Fibroblast of skin of back (primary cell): ENCODE data around the gene DRC1.

ENCODE experiments used
- DNase-seq: peaks from one replicate; pipeline ENCODE4 v3.0.0-alpha.2; 2013

DRC1 gene

DNA sequence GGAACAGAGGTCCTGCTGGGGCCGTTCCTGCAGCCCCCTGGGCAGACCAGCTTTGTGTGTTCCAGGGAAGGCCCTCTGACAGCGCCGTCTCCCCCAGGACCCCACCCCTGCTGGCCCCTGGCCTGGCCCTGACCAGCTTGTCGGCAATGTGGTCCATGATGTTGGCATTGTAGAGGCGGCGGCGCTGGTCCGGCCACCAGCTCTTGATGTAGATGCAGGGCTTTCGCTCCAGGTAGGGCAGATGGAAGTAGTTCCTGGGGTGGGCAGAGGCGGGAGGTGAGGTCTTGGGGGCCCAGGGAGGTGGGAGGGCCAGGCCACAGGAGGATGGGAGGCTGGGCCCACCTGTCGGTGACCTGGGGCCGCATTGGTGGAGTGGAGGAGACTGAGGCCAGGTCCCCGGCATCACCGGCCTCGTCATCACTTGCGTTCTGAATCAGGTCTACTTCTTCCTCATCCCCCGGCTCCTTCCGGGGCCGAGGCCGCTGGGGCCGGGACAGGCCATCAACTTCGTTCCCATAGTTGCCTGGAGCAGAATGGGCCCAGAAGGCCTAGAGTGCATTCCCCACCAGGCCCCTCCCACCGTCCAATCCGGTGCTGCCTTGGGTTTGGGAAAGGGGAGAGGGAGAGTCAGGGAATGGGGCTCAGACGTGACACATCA is 77.5 kb downstream of the DRC1 start:
- DNase-seq, result no peak

DNA sequence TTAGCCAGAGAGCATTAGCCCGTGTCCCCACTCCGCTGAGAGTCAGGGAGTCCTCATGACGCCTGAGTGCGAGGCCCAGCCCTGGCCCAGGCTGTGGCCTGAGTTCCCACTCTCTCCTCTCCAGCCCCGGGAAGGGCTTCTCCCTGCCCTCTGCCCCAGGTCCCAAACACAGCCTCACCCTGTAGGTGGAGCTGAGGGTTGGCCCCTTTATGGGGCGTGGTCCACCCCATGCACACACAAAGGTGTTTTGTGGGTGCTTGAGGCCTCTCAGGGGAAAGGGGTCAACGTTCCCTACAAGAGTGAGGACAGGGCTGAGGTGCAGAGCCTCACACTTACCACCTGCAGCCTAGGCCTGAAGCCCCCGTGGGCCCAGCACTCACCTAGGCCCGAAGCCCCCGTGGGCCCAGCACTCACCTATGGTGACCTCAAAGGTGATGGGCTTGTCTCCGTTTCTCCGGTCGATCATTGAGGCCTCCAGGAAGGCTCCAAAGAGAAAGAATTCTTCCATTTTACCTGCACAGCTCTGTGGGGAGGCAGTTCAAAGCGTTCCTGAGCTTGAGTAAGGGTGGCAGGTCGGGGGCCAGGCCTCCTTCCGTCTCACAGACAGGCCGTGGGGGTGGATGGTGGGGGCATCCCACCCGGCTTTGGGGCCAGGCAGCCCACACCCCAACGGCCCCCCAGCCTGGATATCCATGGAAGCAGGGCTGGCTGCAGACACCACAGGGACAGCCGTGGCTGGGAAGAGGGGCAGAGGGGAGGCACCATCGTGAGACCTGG is 78.3 kb downstream of the DRC1 start:
- no peak for DNase-seq

DNA sequence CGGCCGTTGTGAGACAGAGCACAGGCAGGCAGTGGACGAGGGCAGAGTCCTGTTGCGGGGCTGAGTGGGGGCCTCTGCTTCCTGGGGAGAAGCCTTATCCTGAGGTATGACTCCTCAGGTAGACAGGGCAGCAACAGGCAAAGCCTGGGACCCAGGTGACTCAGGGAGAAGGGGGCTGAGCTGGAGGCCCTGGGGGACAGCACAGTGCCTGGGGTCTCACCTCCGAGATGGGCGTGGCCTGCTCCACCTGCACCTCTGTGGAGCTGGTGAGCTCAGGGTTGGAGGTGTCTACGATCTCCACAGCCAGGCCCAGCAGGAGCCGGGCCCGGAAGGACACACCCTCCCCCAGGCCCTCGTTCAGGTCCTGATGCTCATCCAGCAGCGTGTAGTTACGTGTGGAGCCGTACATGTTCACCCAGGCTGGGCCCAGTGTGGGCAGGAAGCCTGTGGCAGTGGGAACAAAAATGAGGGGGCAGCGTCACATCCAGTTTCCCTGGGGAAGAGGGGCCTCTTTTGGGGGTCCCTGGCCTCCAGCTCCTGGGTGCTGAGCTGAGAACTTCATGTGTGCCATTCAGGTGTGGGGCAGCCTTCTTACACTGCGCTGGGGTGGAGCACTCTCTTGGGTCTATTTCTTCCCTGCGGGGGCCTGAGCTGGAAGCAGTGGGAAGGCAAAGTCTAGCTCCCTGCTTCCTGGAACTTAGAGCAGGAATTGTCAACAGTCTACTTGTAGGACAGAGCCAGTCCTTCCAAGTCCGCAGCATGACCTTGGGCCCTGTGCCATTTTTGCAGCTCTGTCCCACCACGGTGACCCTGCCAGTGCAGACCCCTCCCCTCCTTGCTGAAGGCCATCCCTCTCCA is 79.1 kb downstream of the DRC1 start:
- no peak for DNase-seq

GRCh38 chr2:26481706-26482105 is 80.0 kb downstream of the DRC1 start:
- no peak for DNase-seq

GRCh38 chr2:26482211-26483026 is 80.7 kb downstream of the DRC1 start:
- DNase-seq, result no peak

DNA sequence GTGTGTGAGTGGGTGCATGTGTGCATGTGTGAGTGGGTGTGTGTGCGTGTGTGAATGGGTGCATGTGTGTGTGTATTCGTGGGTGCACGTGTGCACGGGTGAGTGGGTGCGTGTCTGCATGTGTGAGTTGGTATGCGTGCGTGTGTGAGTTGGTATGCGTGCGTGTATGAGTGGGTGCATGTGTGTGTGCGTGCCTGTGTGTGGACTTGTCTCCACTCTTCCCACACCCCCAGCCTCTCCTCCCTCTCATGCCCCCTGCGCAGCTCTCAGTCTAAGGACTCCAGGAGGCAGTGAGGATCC is 81.3 kb downstream of the DRC1 start:
- no peak for DNase-seq

DNA sequence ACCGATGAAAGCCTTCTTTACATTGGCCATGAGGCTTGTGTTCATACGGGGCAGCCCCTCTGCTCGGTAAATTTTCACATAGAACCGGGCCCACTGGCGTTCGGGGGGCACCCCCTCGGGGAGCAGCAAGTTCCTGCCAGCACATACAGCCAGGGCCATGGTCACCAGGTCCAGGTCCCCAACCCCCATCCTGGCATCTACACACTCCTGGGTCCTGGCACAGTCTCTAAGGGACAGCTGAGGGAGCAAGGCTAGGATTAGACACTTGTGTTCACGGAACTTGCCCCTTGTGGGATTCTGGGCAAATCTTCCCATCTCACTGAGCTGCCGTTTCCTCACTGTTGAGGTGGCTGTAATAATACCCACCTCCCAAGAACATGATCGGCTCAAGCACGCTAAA is 81.8 kb downstream of the DRC1 start:
- DNase-seq, result no peak

DNA sequence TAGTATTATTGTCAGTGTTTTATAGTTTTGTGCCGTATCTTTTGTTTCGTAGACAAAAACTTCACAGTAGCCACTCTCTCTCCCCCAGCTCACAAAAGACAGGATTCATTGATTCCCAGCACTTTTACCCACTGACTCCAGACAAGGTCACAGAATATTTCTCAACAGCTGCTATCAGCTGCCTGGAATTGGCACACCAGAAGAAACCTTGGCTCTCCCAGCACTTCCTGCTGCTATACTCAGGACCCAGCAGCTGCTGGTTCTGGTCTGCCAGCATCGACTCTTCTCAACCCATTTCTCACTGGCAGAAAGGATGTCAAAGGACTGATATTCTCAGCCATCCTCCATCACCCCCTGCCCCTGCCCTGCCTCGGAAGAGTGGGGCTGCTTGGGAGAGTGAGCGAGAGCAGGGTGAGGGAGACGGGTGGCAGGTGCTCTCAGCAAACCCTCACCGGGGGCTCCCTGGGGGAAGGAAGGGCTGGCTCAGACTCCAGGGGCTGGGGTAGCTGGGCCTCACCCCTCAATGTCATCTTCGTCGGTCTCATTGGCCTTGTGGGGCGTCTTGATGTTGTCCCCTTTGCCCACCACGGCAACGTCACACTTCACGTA is 82.3 kb downstream of the DRC1 start:
- DNase-seq, result no peak

DNA sequence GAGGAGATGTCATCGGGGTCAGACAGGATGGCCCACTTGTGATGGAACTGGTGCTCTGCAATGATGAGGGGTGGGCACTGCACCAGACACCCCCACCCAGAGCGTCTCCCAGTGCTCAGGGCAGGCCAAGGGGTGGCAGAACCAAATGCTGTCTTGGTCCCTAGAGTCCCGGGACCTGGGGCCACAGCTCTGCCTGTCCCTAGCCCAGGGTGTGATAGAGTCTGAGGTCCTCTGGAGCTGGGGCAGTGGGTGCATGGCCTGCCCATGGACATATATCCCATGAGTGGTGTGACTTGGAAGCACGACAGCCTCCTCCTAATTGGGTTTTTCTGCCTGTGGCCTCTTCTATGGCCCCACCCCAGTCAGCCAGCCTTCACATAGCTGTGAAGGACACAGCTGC is 82.9 kb downstream of the DRC1 start:
- no peak for DNase-seq

DNA sequence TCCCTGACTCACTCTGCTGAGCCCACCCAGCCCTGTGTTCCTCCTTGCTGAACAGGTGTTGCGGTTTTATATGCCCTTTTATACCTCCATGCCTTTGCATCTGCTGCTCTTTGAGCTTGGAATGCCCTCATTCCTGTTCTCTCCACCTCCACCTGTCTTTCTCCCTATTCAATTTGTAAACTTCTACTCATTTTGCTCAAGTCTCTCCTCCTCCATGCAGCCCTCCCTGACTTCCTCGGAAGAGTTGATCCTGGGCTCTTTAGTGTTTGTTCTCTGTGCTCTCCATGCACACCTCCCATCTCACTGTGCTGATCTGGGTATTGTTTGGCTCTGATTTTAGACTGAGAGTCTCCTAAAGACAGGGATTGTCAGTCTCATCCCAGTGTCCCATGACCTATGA is 83.4 kb downstream of the DRC1 start:
- DNase-seq, result no peak

DNA sequence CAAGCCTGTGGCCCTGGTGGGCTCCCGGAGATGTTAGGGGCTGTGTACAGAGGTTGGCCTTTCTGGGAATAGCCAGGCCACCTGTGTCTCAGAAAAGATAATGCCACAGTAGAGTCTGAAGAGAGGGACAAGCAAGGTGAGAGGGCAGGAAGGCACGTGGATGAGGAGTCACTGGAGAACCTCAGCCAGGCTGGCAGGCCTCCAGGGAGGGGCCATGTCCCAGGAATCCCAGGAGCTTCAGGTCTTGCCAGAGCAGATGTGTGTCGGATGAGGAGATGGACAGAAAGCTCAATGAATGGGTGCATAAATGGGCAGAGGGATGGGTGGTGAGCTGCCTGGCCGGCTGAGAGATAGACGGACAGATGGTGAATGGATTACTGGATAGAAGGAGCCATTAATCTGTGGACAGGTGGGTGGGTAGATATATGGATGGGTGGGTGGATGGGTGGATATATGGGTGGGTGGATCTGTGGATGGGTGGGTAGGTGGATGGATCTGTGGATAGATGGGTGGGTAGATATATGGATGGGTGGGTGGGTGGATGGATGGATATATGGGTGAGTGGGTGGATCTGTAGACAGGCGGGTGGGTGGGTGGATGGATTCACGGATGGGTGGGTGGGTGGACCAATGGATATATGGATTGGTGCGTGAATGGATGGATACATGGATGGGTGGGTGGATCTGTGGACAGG is 84.2 kb downstream of the DRC1 start:
- DNase-seq, result no peak

DNA sequence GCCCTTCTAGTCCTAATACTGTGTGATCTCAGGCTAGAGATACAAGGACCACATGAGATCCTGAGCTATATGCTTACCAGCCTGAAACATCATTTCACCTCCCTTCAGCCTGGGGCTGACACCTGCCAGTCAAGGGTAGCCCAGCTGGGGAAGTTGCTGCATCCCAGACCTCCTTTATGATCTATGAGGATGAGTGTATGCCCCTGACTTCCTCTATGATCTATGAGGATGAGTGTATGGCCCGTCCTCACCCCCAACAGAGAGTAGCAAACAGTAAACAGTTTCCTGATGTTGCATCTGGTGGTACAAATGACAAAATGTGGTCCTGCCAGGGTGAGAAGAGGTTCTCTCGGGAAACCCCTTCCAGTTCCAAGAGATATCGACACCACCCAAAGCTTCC is 85.1 kb downstream of the DRC1 start:
- no peak for DNase-seq

GRCh38 chr2:26487192-26487591 is 85.5 kb downstream of the DRC1 start:
- DNase-seq, result no peak

DNA sequence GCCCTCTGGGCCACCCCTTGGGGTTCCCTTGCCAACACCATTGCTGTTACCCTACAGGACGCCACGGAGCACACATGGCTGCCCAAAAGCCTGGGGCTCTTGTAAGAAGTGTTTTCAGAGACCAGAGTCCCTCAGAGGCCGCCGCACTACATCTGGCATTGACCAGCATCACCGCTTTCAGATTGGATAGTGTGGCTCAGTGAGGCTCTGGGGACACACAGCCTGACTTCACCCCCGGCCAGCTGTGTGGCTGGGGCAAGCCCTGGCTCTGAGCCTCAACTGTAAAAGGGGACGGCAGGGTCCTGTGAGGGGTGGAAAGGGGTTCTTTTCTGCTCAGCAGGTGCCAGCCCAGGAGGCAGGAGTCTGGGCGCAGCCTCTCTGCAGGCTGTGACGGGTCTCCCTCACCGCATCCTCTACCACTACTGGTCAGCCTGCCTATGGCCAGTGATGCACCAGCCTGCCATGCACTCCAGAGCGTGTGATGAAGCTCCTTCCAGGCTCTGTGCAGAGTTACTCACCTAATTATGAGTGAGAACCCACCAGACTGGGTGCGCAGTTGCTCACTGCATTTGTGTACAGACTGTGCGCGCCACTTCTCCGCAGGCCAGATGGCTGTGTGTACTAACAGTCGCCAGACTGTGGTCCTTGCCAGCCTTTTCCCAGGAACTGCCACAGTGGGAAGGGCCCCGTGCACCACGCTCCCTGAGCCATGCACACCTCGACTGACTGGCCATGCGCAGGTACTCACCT is 86.9 kb downstream of the DRC1 start:
- no peak for DNase-seq

DNA sequence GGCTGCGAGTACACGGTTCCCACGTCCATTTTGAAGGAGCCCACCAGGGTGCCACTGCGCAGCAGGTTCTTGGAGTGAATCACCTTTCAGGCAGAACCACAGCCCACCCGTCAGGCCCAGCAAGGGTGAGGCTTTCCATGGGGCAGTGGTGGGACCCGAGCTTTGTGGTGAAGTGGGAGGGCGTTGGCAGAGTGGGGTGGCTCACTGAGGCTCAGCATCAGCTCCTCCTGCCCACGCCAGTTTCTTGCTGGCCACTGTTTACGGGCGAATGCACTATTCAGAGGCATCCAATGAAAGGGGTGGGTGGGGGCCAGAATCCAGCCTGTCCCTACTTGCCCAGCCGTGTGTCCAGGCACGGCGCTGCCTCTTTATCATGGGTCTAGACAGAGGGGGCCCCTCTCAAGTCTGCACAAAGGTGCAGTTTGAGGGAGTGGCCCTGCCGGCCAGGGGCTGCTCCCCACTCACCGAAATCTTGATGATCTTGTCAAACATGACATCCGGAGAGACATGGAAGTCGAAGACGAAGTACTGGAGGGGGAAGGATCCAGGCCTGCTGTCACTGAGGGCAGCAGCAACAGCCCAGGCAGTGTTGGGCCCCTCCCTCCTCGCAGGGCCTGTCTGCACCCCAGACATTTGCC is 87.6 kb downstream of the DRC1 start:
- no peak for DNase-seq

GRCh38 chr2:26491563-26492167 is 89.9 kb downstream of the DRC1 start:
- peak; percentile 25 for DNase-seq

- DNase-seq, result no peak
These were observed 91.2 kb downstream of the DRC1 start for GRCh38 chr2:26492749-26493515.

DNA sequence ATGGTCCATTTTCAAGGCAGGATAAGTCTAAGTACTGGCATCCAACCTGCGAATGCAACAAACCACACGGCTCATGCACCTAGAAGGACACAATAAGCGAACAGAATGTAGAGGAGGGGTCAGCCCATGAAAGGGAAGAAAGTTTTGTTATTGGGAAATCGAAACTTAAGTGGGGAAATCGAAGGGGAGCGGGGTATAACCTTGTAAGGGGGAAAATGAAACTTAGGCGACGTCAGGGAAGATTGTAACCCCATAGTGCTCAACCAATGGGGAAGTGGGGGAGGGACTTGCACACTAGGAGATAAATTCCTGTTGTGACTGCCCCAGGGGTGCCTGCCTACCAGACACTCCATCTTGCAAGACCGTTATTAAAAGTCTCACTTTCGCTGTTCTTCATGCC is 91.8 kb downstream of the DRC1 start:
- DNase-seq, result no peak

GRCh38 chr2:26494199-26494598 is 92.5 kb downstream of the DRC1 start:
- DNase-seq, result no peak
